ENCODE results near the gene FANCB. TPM values are rescaled to one million over a fixed set of nuclear protein-coding genes. Genes with fewer than 3 reads are reported as not detected.

Gene FANCB
- total and polyA plus RNA-seq, 9 of the 15 experiments (the other 6 are each of a cell fraction or from before 2014, with no cell fraction given), result 6.5 to 21.3 (median 14.6) TPM

GRCh38 chrX:14903891-14904290 is 31.0 kb upstream of the FANCB start:
- Histone ChIP-seq H3K9ac (ENCODE audit: insufficient read depth in 1 of 2, low read depth in 2 of 2, low read length in 2 of 2) (no peak overlapping the region), H3K27ac (ENCODE audit: extremely low read depth, low read depth, low read length) (no peak overlapping the region), H3K79me2 (ENCODE audit: control insufficient read depth, insufficient read depth, low read length) (no peaks in the 10 kb centered on the region), H3K4me1 (replicated peaks in 1 of 2; ENCODE audit: control insufficient read depth in 2 of 2, insufficient read depth in 2 of 2, low read length in 2 of 2) (no peaks in the 10 kb centered on the region), H3K36me3 (ENCODE audit: control insufficient read depth, insufficient read depth, low read length) (no peaks in the 10 kb centered on the region), H3K4me3 (no peak overlapping the region), H4K20me1 (replicated peaks; ENCODE audit: control insufficient read depth, insufficient read depth, low read length) (no peaks in the 10 kb centered on the region), H3K9me3 (replicated peaks; ENCODE audit: control insufficient read depth, insufficient read depth, low read depth, low read length) (no peaks in the 10 kb centered on the region), H3K4me2 (ENCODE audit: insufficient read depth, low read length) (no peak overlapping the region), H2AFZ (ENCODE audit: low read depth, low read length) (no peak overlapping the region), H3K27me3 (ENCODE audit: control insufficient read depth in 2 of 2, insufficient read depth in 2 of 2, low read length in 2 of 2) (no peaks in the 10 kb centered on the region), H3K9me1 (ENCODE audit: control insufficient read depth, insufficient read depth, low read length) (no peaks in the 10 kb centered on the region)
- no peak for TF ChIP-seq RNF219 (CRISPR knock-in tag; IDR thresholded peaks at IDR 0.05)
- no peak for TF ChIP-seq ZNF75A (CRISPR knock-in tag; IDR thresholded peaks at IDR 0.05)
- TF ChIP-seq PHF20 (IDR thresholded peaks at IDR 0.05; ENCODE audit: partially characterized antibody), result no peak
- no peak for TF ChIP-seq E2F6 (IDR thresholded peaks at IDR 0.05; ENCODE audit: borderline replicate concordance in 1 of 2, extremely low read depth in 1 of 2, insufficient read depth in 1 of 2, insufficient read length in 1 of 2, low read depth in 1 of 2, low read length in 1 of 2, poor library complexity in 1 of 2, severe bottlenecking in 1 of 2)
- TF ChIP-seq NELFE (IDR thresholded peaks at IDR 0.05; ENCODE audit: insufficient read depth, insufficient read length), result no peak
- no peak for TF ChIP-seq NEUROD1 (IDR thresholded peaks at IDR 0.05; ENCODE audit: borderline replicate concordance, low read depth, low read length, partially characterized antibody)
- no peak for TF ChIP-seq PHF21A (IDR thresholded peaks at IDR 0.05; ENCODE audit: borderline replicate concordance, low read depth)
- TF ChIP-seq ILK (tag; IDR thresholded peaks at IDR 0.05; ENCODE audit: borderline replicate concordance, low read depth), result no peak
- TF ChIP-seq ZNF175 (CRISPR knock-in tag; IDR thresholded peaks at IDR 0.05; ENCODE audit: low read depth), result no peak
- no peak for TF ChIP-seq NFRKB (IDR thresholded peaks at IDR 0.05; ENCODE audit: low read depth)
- intact Hi-C loops (cut with micrococcal nuclease), result no loop called here
- in situ Hi-C loops (cut with MboI), result no loop called here
- BruUV-seq (replicated peaks), result no TSS peak
- 41% methylated on average over 2 of the region's 2 CpGs for WGBS (ENCODE audit: insufficient coverage, low coverage, missing lambda C conversion rate)
- ChIA-PET POLR2A (no interaction called here), CTCF (ENCODE audit: low intra/inter-chr PET ratio) (no interaction called here)
- FAIRE-seq (no peak), ATAC-seq (no peak), DNase-seq (ENCODE audit: extremely low read depth in 1 of 4, low spot score in 3 of 4) (no peak)

Measured in K562 (cell line).